ENCODE results near the gene SSTR4. TPM values are rescaled to one million over a fixed set of nuclear protein-coding genes. Genes with fewer than 3 reads are reported as not detected.

SSTR4 gene
- total RNA-seq, 2 donors from 2014 or later: not detected

DNA sequence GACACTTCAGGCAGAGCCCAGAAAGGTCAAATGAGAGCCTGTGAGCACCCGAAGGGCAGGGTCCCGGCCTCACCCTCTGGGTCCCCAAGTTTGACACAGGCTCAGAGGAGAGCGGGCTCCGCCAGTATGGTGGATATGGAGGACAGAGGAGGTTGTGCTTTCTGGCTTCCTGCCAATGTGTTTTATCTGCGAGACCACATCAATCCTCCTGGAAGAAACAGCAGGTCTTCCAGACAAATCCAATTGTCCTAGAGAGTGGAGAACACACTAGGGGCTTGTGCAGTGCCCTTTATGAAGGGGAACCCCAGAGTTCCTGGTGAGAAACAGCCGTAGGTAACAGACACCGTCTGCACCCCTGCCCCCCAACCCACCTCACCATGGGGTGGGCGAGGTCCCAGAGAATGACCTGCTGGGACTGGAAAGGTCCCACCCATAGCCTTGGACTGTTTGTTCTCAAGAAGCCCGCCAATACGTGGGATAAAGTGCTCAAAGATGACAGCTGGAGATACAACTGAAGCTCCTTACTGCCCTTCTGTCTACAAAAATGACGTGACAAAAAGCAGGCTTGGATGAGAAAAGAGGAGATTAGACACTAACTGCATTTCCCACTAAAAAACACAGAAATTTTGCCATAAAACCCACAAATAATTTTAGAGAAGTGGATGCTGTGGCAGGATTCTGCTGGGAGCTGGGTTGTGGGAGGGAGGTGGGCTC lies 23.9 kb upstream of the SSTR4 start:
- no peak overlapping the region for H3K4me3 ChIP-seq
- peak; percentile 47 for DNase-seq (ENCODE audit: low spot score)
- H3K27ac ChIP-seq: no peak overlapping the region
- H3K27me3 ChIP-seq: no peaks in the 10 kb centered on the region
- H3K9me3 ChIP-seq: no peaks in the 10 kb centered on the region
- H3K36me3 ChIP-seq: no peaks in the 10 kb centered on the region
- TF ChIP-seq, protein P1, sequence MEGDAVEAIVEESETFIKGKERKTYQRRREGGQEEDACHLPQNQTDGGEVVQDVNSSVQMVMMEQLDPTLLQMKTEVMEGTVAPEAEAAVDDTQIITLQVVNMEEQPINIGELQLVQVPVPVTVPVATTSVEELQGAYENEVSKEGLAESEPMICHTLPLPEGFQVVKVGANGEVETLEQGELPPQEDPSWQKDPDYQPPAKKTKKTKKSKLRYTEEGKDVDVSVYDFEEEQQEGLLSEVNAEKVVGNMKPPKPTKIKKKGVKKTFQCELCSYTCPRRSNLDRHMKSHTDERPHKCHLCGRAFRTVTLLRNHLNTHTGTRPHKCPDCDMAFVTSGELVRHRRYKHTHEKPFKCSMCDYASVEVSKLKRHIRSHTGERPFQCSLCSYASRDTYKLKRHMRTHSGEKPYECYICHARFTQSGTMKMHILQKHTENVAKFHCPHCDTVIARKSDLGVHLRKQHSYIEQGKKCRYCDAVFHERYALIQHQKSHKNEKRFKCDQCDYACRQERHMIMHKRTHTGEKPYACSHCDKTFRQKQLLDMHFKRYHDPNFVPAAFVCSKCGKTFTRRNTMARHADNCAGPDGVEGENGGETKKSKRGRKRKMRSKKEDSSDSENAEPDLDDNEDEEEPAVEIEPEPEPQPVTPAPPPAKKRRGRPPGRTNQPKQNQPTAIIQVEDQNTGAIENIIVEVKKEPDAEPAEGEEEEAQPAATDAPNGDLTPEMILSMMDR (IDR thresholded peaks at IDR 0.05): no peak
- H3K4me1 ChIP-seq: no peaks in the 10 kb centered on the region

DNA sequence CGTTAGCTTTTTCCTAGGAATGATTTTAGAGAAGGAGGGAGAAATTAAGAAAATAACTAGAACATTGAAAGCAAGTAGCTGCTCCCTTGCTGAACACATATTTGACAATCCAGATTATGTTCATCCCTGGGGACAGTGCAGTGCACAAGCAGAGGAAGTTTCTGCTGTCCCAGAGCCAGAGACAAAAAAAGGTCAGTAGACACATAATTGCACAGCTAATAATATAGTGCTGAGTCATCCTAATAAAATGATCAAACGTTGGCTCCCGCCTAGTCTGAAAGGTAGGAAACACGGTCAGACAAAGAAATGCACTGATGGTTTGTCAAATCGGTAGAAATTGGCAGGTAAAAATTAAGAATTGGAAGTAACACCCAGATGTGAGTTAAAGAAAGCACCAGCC lies 21.7 kb upstream of the SSTR4 start:
- DNase-seq (ENCODE audit: low spot score): no peak
- Histone ChIP-seq H3K9me3 (no peaks in the 10 kb centered on the region), H3K36me3 (no peaks in the 10 kb centered on the region), H3K27me3 (no peaks in the 10 kb centered on the region), H3K4me1 (no peaks in the 10 kb centered on the region), H3K4me3 (no peak overlapping the region), H3K27ac (no peak overlapping the region)
- TF ChIP-seq, protein P1 (IDR thresholded peaks at IDR 0.05): no peak

DNA sequence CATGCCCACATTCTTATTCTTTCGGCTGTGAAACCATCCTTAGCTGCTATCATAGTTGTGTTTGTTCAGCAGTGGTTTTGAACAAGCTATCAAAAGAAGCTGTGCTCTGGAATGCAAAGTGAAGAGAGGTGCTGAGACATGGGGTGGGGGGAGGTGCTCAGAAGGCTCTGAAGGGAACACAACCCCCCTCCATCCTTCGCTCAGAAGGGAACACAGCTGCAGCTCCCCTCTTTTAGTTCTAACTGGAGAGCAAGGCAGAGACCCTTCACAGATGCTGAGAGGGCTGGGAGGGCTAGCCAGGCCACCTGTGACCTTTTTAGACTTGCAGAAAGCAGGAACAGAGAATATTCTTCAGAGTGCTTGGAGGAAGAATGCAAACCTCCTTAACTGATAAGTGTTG lies 17.6 kb upstream of the SSTR4 start:
- DNase-seq (ENCODE audit: low spot score): no peak
- Histone ChIP-seq H3K27ac (no peak overlapping the region), H3K4me1 (no peaks in the 10 kb centered on the region), H3K27me3 (no peaks in the 10 kb centered on the region), H3K4me3 (no peak overlapping the region), H3K9me3 (no peaks in the 10 kb centered on the region), H3K36me3 (no peaks in the 10 kb centered on the region)
- TF ChIP-seq, protein P1 (IDR thresholded peaks at IDR 0.05): no peak

DNA sequence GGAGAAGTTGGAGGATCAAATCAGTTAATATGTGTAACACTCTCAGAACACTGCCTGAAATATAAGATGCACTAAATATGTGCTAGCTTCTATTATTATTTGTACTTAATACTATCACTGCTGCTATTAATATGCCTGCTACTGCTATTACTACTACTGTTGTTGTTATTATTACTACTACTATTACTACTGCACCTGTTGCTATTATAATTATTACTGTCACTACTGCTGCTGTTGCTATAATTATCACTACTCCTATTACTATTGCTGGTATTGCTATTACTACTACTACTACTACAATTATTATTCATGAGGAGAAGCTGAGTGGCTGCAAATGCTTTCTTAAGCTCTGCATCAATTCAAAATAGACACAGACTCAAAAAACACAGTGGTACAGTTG lies 16.7 kb upstream of the SSTR4 start:
- H3K4me1 ChIP-seq: no peaks in the 10 kb centered on the region
- no peaks in the 10 kb centered on the region for H3K9me3 ChIP-seq
- H3K36me3 ChIP-seq: no peaks in the 10 kb centered on the region
- no peak overlapping the region for H3K4me3 ChIP-seq
- no peak for DNase-seq (ENCODE audit: low spot score)
- TF ChIP-seq, protein P1 (IDR thresholded peaks at IDR 0.05): no peak
- no peak overlapping the region for H3K27ac ChIP-seq
- no peaks in the 10 kb centered on the region for H3K27me3 ChIP-seq

DNA sequence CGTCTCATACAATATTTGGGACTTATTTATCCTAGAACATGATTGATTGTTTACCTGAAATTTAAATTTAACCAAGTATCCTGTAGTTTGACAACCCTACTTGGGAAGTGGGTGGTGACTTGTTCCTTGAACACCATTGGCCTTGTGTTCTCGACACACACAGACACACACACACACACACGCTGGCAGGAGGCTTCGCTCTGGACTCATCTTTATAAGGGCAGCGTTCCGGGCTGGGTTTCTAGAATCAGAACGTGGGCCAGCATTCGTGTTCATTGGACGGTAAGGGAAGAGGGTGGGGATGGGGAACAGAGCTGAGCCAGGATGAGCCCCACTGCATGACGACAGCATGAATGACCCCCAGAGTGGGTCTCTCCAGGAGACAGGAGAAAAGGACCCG lies 16.2 kb upstream of the SSTR4 start:
- TF ChIP-seq, protein P1 (IDR thresholded peaks at IDR 0.05): no peak
- H3K4me3 ChIP-seq: no peak overlapping the region
- H3K4me1 ChIP-seq: no peaks in the 10 kb centered on the region
- no peaks in the 10 kb centered on the region for H3K27me3 ChIP-seq
- DNase-seq (ENCODE audit: low spot score): no peak
- no peaks in the 10 kb centered on the region for H3K9me3 ChIP-seq
- H3K27ac ChIP-seq: no peak overlapping the region
- H3K36me3 ChIP-seq: no peaks in the 10 kb centered on the region

DNA sequence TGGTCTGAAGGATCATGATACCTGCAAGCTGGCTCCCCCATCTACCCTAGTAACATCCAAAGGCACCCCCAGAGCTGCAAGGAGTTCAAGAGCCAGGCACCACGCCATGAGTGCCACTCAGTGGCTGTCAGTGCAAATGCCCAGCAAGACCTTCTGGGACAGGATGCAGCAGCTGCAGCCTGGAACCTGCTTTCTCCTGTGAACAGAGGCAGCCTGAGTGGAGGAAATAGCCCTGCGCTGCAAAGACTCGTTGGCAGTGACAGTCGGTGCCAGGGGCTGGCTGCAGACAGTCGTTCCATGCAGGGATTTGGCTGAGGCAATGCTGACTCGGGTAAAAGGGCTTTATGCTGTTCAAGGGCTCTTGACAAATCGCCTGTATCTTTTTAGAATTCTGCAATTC lies 15.7 kb upstream of the SSTR4 start:
- TF ChIP-seq, protein P1 (IDR thresholded peaks at IDR 0.05): no peak
- H3K4me1 ChIP-seq: no peaks in the 10 kb centered on the region
- H3K27ac ChIP-seq: no peak overlapping the region
- no peaks in the 10 kb centered on the region for H3K36me3 ChIP-seq
- H3K9me3 ChIP-seq: no peaks in the 10 kb centered on the region
- no peaks in the 10 kb centered on the region for H3K27me3 ChIP-seq
- DNase-seq (ENCODE audit: low spot score): no peak
- H3K4me3 ChIP-seq: no peak overlapping the region
